ENCODE data around the gene STX8.
"Not testable (repeated sequence)": the region's sequence is repeated elsewhere in the genome, so short reads cannot be mapped to it uniquely, and the experiment has no call there.

The STX8 gene

DNA sequence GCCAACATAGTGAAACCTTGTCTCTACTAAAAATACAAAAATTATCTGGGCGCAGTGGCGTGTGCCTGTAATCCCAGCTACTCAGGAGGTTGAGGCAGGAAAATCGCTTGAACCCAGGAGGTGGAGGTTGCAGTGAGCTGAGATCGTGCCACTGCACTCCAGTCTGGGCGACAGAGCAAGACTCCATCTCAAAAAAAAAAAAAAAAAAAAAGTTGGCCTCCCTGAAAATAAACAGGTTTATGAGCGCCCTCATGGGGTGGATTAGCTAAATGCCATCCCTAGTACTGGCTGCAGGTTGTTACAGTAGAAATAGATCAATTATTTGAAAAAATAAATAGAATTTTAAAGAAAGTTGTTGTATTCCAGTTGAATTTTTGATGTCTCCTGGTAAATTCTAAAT is 20.9 kb downstream of the STX8 start:
- not testable (repeated sequence) for DNase-seq (ENCODE audit: low read depth)

DNA sequence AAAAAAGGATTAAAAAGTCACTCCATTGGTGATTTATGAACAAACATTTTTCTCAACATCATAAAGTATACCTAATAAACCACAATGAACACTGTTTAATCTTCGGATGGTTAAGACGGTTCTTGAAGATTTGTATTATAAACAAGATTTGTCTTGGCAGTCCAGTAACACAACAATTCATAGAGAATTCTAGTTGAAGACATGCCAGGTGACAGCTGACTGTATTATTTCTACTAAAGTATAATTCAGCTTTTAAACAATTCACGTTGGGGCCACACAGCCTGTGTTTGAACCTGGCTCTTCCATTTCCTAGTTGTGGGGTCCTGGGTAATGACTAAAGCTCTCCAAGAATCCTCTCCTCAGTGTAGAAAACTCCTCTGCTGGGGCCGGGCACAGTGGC is 22.0 kb downstream of the STX8 start:
- no peak for DNase-seq (ENCODE audit: low read depth)

DNA sequence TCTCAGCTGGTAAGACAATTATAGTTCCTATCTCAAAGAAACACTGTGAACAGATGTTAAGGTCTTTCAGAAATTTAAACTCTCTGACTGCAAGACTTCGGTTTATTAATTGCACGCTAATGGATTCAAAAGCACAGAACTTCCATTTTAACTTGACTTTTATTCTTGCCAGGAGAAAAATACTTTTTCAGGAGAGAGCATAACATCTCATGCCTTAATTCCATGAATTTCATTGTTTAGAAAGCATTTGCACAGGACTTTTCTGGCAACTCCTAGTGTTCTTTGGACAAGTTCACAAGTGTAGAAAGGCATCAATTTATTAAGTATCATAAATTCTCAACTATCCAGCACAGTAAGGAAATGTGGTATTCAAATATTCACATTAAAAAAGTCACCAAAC is 22.4 kb downstream of the STX8 start:
- no peak for DNase-seq (ENCODE audit: low read depth)

DNA sequence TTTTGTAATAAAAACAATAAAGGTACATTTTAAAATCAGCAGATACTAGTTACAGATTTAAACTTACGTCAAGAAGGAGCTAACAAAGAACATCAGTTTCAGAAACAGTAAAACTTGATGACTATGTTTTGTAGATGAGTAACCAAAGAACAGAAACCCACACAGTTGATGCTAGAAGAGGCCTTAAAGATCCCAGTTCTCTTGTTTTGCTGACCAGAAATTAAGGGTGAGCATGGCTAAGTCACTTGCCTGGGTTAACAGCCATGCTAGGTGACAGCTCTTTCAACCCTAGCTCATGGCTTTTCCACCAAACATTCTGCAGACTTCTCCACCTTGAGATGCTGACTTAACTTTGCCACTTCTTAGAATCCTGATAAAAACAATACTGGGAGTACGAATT is 26.4 kb downstream of the STX8 start:
- DNase-seq (ENCODE audit: low read depth): no peak

DNA sequence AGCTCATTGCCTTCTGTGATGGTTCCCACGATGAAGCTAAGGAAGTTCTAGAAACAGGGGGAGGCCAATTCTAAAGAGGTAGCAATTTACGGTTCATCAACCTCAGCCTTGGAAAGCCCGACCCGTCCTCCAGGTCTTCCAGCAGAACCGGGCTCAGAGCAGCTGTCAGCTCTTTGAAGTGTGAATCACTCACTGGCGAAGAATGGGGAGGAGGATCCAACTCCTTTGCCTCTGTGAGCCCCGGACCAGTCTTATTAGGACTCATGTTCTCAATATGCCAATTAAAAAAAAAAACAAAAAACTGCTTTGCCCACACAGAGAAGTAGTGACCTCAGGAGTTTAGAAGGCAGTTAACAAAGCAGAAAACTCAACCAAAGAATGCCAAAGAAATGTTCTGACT is 31.4 kb downstream of the STX8 start:
- DNase-seq (ENCODE audit: low read depth): no peak

DNA sequence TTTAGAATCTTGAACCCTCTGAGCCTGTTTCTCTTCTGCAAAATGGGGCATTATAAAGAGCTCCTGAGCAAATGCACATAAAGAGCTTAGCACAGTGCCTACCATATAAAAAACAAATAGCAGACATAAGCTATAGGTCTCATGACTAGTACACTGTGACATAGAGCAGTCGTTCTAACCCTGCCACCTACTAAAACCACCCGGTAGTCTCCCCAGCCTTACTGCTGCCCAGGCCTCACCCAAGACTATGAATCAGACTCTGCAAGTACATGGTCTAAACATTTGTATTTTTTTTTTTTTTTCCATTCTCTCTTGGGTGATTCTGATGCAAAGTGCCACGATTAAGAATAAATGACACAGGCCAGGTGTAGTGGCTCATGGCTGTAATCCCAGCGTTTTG is 33.9 kb downstream of the STX8 start:
- no peak for DNase-seq (ENCODE audit: low read depth)

DNA sequence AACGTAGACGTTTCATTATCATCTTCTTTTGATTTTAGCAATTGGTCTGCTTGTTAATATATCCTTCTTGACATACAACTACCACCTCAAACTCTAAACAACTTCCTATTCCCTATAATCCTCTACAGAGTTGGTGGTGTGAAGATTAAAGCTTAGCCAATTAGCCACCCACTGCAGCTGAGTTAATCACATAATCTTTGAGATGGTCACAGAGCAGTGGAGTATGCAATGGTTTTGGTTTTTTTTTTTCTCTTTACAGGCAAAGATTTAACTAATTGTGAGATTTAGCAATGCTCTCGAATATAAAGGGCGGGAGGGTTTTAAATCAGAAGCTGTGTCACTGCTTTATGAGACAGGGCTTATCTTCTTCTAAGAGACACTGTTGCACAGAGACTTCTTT is 37.0 kb downstream of the STX8 start:
- DNase-seq (ENCODE audit: low read depth): no peak

DNA sequence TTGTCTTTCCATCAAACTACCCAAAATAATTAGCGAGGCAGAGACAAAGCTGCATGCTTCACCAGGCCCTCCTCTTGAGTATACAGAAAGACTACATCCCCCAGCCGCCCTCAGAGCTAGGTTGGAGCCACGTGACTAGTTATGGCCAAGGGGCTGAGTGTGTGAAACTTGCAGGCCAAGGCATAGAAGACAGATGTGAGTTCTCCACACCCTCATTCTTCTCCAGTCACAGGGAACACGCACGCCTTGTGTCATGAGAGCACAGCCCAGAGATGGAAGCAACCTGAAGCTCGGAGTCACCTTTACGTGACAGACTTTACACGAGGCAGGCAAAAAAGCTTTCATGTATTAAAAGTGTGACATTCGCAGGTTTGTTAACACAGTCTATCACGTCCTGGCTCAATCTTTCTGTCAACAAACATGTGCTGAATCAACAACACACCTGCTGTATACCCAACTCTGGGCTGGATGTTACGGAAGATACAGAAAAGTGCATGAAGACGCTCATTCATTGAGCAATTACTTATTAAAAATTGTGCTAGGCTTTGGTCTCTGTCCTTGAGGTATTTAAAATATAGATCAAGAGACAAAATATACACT is 38.3 kb downstream of the STX8 start:
- no peak for DNase-seq (ENCODE audit: low read depth)

DNA sequence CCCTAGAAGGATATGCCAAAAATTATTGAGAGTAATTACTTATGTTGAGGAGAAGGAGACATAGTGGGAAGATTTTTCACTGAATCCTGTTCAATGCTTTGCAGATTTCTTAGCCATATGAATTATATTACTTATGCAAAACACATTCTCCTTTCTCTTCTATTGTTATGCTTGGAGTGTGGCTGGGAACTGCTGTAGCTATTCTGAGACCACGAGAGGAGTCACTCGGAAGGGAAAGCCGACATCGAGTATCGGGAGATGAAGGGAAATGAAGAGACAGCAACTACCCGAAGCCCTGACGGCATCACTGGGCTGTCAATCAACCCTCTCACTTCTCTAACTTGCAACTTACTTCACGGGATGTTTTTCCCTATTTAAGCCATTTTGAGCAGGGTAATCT is 39.6 kb downstream of the STX8 start:
- no peak for DNase-seq (ENCODE audit: low read depth)

DNA sequence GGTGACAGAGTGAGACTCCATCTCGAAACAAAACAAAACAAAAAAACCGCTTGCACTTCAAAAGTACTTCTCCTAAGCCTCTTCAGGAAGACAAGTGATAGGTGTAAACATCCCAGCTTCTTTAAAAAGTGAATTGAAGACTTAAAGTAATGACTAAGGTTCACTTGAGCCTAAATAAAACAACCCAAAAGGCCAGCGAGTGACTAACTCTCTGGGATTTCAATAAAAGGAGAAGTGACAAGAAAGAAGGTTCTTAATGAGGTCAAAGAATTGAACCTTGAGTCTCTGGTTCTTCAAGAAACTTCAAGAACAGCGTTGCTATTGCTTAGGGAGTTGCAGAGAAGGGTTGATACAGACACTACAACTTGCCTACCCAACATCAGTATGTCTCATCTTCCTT is 42.2 kb downstream of the STX8 start:
- DNase-seq (ENCODE audit: low read depth): no peak

DNA sequence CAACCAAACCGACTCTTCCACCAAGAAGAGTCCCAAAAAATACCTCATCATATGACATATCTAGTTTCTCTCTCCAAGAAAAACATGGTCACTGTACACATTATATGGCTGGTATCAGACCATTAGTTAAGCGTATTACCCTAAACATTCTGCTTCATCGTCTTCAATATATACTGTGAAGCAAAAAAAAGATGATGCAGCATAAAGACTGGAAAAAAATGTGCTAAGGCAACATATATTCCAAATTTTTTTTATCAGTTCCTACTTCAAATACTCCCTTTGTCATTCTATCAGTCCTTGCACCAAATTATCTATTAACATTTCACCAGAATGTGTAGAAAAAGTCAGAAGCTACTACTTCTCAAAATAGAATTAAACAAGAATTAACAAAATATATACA is 42.9 kb downstream of the STX8 start:
- no peak for DNase-seq (ENCODE audit: low read depth)

DNA sequence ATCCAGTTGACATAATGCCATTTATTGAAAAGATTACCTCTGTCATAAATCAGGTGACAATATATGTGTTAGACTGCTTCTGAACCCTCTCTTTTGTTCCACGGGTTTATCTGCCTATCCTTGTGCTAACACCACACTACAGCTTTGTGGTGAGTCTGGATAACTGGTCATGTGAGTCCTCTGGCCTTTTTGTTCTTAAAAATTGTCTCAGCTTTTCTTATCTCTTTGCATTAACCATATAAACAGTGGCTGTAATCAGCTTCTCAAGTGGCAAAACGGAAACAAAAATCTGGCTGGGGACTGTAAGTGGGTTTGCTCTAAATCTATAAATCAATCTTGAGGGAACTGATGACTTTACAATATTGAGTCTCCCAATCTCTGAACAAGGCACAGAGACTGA is 44.6 kb downstream of the STX8 start:
- no peak for DNase-seq (ENCODE audit: low read depth)

DNA sequence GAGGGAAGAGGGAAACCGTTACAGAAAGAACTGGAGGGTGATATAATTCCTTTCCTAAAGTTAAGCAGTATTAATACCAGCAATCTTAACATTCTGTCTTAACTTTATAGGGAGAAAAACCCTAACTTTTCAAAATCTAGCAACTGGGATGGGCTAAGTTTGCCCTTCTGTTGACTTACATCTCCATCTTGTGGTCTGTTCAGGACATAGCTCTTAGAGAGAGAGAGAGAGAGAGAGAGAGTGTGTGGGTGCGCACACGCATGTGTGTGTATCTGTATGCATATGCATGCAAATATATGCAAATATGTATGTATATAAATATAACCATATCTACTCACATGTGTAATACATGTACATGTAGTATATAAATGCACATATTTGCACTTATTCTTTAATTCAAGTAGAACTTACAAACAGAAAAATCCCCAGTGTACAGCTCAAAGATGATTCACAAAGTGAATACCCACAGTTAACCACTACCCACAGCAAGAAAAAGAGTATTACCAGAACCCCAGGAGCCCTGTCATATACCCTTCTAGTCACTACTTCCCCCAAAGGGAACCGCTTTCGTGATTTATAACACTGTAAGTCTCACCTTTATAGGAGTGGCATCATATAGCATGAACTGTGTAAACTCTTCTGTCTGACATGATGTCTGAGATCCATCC is 46.5 kb downstream of the STX8 start:
- DNase-seq (ENCODE audit: low read depth): no peak

DNA sequence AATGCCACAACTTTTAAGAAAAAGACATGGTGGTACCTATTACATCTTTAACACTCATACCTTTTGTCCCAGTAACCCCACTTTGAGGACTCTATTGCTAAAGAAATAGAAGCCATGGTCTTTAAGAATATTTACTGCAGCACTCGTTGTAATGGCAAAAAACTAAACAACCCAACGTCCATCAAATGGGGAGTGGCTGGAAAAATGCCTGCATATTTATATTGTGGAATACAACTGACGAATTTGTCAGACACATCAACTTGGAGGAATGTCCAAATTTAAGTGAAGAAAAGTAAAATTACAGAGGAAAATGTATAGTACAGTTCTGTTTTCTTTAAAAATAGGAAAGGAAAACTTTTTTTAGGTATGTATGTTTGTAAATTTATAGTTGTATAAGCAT is 47.8 kb downstream of the STX8 start:
- no peak for DNase-seq (ENCODE audit: low read depth)

DNA sequence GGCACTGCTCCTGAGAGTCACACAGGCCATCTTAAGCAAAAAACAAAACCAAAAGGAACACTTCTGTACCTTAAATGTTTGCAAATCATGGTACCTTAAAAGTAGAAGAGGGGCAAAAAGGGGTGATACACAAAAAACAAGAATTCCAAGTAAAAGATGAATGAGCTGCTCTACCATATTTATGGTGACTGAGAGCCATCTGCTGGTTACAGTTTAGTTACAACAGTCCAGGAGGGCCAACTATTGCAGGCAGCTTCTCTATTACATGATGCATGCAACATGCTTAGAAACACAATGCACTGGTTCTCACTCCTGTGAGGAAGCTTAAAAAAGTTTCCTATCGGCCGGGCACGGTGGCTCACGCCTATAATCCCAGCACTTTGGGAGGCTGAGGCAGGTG is 53.5 kb downstream of the STX8 start:
- DNase-seq (ENCODE audit: low read depth): no peak

DNA sequence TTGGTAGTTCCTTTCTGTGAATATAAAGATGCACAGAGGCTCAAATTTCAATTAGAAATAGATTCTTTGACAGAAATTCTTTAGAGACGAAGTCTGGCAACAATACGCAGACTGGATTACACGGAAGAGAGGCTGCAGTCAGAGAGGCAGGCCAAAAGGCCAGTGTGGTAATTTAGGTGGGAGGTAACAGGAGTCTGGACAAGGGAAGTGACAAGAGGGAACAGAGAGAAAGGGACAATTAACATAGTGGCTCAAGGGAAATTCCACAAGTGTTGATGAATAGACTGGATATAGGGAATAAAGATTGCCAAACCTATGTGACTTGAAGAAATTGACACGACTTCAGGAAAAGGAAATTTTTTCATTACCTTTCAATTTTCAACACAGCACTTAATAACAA is 54.6 kb downstream of the STX8 start:
- no peak for DNase-seq (ENCODE audit: low read depth)

DNA sequence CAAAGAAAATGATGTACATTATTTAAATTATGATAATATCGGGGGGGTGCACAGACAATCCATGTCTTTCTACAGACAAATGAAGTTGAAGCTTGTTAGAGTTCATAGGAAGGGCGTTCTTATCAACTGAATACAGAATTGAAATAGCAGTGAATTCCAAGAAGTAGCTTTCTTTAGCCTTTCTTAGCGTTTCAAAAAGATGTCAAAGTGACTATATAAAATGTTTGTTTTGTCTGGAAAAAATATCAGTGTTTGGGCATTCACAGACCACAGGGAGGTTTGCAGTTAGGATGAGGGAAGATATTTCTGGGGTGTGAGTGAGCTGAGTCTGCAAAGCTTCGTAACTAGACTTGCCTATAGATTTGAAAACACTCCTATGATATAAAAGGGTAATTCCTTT is 55.0 kb downstream of the STX8 start:
- DNase-seq (ENCODE audit: low read depth): no peak

DNA sequence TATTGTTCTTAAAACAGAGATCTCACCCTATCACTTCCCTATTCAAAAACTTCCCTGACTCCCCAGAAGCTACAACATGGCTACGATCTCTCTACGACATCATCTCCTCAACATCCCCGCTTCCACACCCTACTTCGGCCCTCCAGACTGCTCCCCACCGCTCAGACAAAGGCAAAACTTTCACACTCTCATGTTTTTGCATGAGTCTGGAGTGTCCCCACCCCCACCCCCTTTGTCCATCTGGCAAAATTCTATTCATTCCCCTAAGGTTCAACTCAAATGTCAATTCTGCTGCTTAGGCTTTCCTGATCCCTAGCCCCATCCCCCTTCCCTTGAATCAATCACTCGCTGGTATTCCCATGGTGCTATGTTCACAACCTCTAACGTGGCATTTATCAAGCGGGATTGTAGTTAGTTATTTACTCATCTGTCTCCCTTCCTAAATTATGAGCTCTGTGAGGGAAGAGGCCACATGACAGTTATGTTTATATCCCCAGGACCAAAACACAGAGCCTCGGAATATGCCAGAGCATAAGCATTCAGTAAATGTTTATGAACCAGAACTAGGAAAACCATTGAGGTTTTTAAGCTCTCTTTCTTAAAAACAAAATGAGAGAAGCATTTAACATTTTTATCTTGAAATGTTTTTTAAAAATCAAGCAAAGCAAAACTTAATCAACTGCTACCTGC is 55.9 kb downstream of the STX8 start:
- no peak for DNase-seq (ENCODE audit: low read depth)

DNA sequence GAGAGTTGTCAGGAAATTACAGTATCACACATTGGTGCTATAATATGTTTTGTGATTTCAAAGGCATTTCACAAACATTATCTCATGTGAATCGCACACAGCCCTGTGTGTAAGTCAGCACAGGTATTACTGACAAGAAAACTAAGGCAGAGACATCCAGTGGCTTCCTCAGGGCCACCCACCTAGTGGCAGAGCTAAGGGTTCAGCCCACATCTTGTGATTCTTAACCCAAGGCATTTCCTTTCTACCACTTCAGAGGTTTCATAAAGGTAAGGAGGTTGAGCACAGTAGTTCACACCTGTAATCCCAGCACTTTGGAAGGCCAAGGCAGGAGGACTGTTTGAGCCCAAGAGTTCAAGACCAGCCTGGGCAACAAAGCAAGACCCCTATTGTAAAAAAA is 58.2 kb downstream of the STX8 start:
- no peak for DNase-seq (ENCODE audit: low read depth)

DNA sequence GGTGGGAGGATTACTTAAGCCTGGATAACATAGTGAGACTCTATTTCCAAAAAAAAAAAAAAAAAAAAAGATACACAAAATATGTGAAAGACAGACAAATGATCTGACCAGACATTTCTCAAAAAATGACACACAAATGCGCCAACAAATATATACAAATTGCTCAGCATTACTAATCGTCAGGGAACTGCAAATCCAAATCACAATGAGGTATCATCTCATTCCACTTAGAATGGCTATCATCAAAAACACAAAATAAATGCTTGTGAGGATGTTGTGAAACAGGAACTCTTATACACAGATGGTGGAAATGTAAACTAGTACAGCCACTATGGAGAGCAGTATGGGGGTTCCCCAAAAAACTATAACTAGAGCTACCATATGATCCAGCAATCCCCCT is 62.4 kb downstream of the STX8 start:
- no peak for DNase-seq (ENCODE audit: low read depth)

DNA sequence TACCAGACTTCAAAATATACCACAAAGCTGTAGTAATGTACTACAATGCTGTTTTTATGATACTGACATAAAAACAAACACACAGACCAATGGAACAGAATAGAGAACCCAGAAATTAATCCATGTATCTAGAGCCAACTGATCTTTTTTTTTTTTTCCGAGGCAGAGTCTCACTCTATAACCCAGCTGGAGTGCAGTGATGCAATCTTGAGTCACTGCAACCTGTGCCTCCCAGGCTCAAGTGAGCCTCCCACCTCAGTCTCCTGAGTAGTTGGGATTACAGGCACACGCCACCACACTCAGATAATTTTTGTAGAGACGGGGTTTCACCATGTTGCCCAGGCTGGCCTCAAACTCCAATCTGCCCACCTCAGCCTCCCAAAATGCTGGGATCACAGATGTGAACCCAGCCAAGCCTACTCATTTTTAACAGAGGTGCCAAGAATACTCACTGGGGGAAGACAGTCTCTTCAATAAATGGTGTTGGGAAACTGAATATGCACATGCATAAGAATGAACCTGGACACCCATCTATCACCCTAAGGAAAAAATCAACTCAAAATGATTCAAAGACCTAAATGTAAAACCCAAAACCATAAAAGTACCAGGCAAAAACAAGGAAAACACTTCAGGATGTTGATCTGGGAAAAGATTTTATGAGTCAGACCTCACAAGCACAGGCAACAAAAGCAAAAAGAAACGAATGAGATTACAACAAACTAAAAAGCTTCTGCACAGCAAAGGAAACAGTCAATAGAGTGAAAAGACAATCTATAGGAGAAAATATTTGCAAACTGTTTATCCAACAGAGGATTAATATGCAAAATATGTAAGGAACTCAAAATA is 63.1 kb downstream of the STX8 start:
- DNase-seq (ENCODE audit: low read depth): no peak

DNA sequence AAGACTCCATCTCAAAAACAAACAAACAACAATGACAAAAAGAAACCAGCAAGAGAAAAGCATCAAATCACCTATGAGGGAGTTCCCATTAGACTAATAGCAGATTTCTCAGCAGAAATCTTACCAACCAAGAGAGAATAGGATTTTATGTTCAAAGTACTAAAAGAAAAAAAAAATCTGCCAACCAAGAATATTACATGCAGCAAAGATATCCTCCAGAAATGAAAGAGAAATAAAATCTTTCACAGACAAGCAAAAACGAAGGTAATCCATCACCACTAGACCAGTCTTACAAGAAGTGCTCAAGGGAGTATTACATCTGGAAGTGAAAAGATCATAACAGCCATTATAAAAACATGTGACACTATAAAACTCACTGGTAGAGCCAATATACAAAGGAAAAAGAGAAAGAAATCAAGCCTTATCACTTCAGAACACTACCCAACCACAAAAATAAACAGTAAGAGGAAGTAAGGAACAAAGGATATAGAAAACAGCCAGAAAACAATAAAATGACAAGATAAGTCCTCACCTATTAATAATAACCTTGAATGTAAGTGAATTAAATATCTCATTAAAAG is 66.3 kb downstream of the STX8 start:
- DNase-seq (ENCODE audit: low read depth): no peak

DNA sequence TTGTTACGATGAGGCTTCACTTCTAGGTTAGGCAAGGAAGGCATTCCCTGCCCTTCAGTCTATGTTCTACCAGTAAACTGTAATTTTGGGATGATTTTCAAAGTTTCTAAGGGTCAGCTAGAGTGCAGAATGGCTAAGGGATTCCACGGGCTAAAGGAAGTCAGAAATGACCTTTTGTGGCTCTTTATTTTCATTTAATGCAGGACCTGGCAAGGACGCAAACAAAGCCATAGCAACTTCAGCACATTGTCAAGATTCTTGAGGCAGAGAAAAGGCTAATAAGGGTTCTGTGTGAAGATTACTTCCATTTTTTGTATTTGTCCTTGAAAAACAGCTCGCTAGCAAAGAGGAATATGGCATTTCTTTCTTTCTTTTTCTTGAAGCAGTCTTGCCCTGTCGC is 76.6 kb downstream of the STX8 start:
- DNase-seq (ENCODE audit: low read depth): no peak
